ENCODE measurements around the gene BTBD2. TPM values are rescaled to one million over a fixed set of nuclear protein-coding genes. Genes with fewer than 3 reads are reported as not detected.
A peak's percentile ranks its signal among the peaks of the same experiment; 100 is the strongest.

Gene BTBD2
- total RNA-seq, 1 donor from 2014 or later: 53.4 TPM

DNA sequence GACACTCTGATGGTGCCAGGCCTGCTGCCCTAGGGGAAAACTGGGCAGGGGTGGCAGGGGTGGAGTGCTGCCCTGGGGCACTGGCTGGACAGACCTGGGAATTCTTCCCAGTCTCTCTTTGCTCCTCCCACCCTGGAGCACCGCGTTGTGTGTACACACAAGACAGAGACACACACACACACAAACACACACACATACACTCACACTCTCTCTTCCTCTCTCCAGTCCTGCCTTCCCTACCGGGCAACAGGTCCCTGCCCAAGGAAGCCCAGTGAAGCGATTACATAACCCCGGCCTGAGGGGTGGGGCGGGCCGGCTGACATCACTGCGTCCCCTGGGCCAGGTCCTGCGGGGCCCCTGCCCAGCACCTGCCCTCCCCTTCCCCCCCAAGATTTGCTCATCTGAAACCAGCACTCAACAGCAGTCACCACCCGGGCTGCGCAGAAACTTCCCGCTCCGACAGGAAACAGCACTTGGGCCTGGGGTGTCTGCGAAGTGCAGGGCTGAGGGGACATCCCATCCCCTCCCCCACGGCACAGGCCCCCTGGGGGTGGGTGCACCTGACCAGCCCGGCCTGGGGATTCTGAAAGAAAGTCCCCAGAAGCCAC, 34.3 kb upstream of the BTBD2 start:
- no peaks in the 10 kb centered on the region for H3K9me3 ChIP-seq (replicated peaks)
- no peak for TF ChIP-seq CTCF (IDR thresholded peaks at IDR 0.05; ENCODE audit: borderline replicate concordance)
- DNase-seq: peak; percentile 83
- H3K27me3 ChIP-seq (ENCODE audit: low read depth): no peaks in the 10 kb centered on the region
- H3K27ac ChIP-seq (replicated peaks): peak overlapping the region; percentile 100
- peaks cover 89% of the 10 kb centered on the region for H3K4me1 ChIP-seq
- peaks cover 37% of the 10 kb centered on the region for H3K36me3 ChIP-seq
- peak overlapping the region; percentile 96 for H3K4me3 ChIP-seq
- intact Hi-C loops (cut with micrococcal nuclease): no loop called here

GRCh38 chr19:2048959-2049740, 33.6 kb upstream of the BTBD2 start:
- Histone ChIP-seq H3K4me1 (peaks cover 89% of the 10 kb centered on the region), H3K27ac (replicated peaks) (peak overlapping the region; percentile 100), H3K9me3 (replicated peaks) (no peaks in the 10 kb centered on the region), H3K27me3 (ENCODE audit: low read depth) (no peaks in the 10 kb centered on the region), H3K4me3 (peak overlapping the region; percentile 96), H3K36me3 (peaks cover 42% of the 10 kb centered on the region)
- TF ChIP-seq CTCF (IDR thresholded peaks at IDR 0.05; ENCODE audit: borderline replicate concordance): no peak
- DNase-seq: no peak
- intact Hi-C loops (cut with micrococcal nuclease): no loop called here

- intact Hi-C loops (cut with micrococcal nuclease): no loop called here
- Histone ChIP-seq H3K36me3 (peaks cover 46% of the 10 kb centered on the region), H3K27ac (replicated peaks) (peak overlapping the region; percentile 100), H3K4me1 (peaks cover 89% of the 10 kb centered on the region), H3K27me3 (ENCODE audit: low read depth) (no peaks in the 10 kb centered on the region), H3K9me3 (replicated peaks) (no peaks in the 10 kb centered on the region), H3K4me3 (peak overlapping the region; percentile 96)
- TF ChIP-seq CTCF (IDR thresholded peaks at IDR 0.05; ENCODE audit: borderline replicate concordance): no peak
- DNase-seq: no peak
Observed at GRCh38 chr19:2048104-2048958, 32.8 kb upstream of the BTBD2 start.

DNA sequence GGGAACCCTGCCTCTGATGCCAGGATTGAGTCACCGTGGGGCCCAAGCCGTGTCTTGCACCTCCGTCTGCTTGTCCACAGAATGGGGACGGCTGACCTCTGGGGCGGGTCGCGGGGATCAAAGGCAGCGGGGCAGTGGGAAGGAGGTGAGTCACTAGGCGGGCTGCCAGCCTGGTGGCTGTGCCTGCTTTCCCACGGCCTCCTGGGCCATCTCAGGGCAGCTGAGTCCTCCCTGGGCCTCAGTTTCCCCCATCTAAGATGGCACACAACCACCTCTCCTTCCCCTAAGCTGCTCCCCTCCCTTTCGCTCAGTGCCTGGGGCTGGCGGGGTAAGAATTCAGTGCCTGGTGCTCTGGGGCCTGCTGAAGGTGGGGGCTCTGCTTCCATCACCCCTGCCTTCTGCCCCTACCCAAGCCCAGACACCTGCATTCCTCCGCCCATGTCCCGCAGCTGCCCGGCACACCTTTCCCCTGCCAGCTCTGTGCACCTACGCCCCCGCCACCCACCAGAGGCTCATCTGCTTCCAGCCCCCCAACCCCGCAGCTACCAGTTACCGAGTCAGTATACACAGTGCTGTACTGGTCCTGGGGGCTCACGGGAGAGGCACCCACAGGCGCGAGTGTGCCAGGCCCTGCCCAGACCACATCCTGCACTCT, 32.1 kb upstream of the BTBD2 start:
- peaks cover 53% of the 10 kb centered on the region for H3K36me3 ChIP-seq
- DNase-seq: no peak
- no peak for TF ChIP-seq CTCF (IDR thresholded peaks at IDR 0.05; ENCODE audit: borderline replicate concordance)
- H3K4me1 ChIP-seq: peaks cover 96% of the 10 kb centered on the region
- no peaks in the 10 kb centered on the region for H3K27me3 ChIP-seq (ENCODE audit: low read depth)
- H3K27ac ChIP-seq (replicated peaks): peak overlapping the region; percentile 100
- intact Hi-C loops (cut with micrococcal nuclease): no loop called here
- H3K4me3 ChIP-seq: peak overlapping the region; percentile 96
- no peaks in the 10 kb centered on the region for H3K9me3 ChIP-seq (replicated peaks)

- DNase-seq: no peak
- H3K4me3 ChIP-seq: peak overlapping the region; percentile 96
- TF ChIP-seq CTCF (IDR thresholded peaks at IDR 0.05; ENCODE audit: borderline replicate concordance): no peak
- H3K9me3 ChIP-seq (replicated peaks): no peaks in the 10 kb centered on the region
- intact Hi-C loops (cut with micrococcal nuclease): no loop called here
- peak overlapping the region; percentile 100 for H3K27ac ChIP-seq (replicated peaks)
- peaks cover 96% of the 10 kb centered on the region for H3K4me1 ChIP-seq
- no peaks in the 10 kb centered on the region for H3K27me3 ChIP-seq (ENCODE audit: low read depth)
- peaks cover 57% of the 10 kb centered on the region for H3K36me3 ChIP-seq
Observed at GRCh38 chr19:2047076-2047448, 31.5 kb upstream of the BTBD2 start.

Measured in left ventricle myocardium inferior (tissue), 1 donor.